Parathyroid adenoma (tissue), 2 donors: ENCODE results near the gene COL26A1.
"Not testable (repeated sequence)": the region's sequence is repeated elsewhere in the genome, so short reads cannot be mapped to it uniquely, and the experiment has no call there.

Experiments
- H2AFZ ChIP-seq: fragments of 300-600 bp; sonication (generic); one replicate; pipeline ENCODE4 v1.7.0; 2017; ENCODE audit warnings: antibody characterized with exemption, mild to moderate bottlenecking
- H3K27ac ChIP-seq: fragments of 300-600 bp; sonication (generic); one replicate; pipeline ENCODE4 v1.7.0; 2017
- H3K27me3 ChIP-seq: fragments of 300-600 bp; sonication (generic); one replicate; pipeline ENCODE4 v1.7.0; 2017; ENCODE audit warnings: low read length; ENCODE audit not compliant: control insufficient read depth, insufficient read depth
- H3K36me3 ChIP-seq: fragments of 300-600 bp; sonication (generic); one replicate; pipeline ENCODE4 v1.7.0; 2017; ENCODE audit warnings: low read length; ENCODE audit not compliant: control insufficient read depth, insufficient read depth
- H3K4me1 ChIP-seq: fragments of 300-600 bp; sonication (generic); one replicate; pipeline ENCODE4 v1.7.0; 2017; ENCODE audit warnings: control low read depth
- H3K4me2 ChIP-seq: fragments of 300-600 bp; sonication (generic); one replicate; pipeline ENCODE4 v1.7.0; 2017; ENCODE audit warnings: low read length
- H3K4me3 ChIP-seq: fragments of 300-600 bp; sonication (generic); one replicate; pipeline ENCODE4 v1.7.0; 2017; ENCODE audit warnings: low read depth, low read length
- H3K79me2 ChIP-seq: fragments of 300-600 bp; sonication (generic); one replicate; pipeline ENCODE4 v1.7.0; 2017; ENCODE audit warnings: control low read depth
- H3K9ac ChIP-seq: fragments of 300-600 bp; sonication (generic); one replicate; pipeline ENCODE4 v1.7.0; 2017; ENCODE audit warnings: mild to moderate bottlenecking
- H3K9me3 ChIP-seq: fragments of 300-600 bp; sonication (generic); one replicate; pipeline ENCODE4 v1.7.0; 2017; ENCODE audit warnings: low read length; ENCODE audit not compliant: control insufficient read depth
- CTCF ChIP-seq: fragments of 300-600 bp; sonication (generic); IDR thresholded peaks from one replicate; pipeline ENCODE4 v1.7.0; 2017; ENCODE audit warnings: antibody characterized with exemption, mild to moderate bottlenecking
- donor health status: primary hyperparathyroidism.

The COL26A1 gene

GRCh38 chr7:101494602-101495329 is 132.1 kb downstream of the COL26A1 start:
- Histone ChIP-seq H3K27me3 (no peaks in the 10 kb centered on the region), H3K9me3 (no peaks in the 10 kb centered on the region), H2AFZ (no peak overlapping the region), H3K4me3 (no peak overlapping the region), H3K27ac (no peak overlapping the region), H3K79me2 (no peaks in the 10 kb centered on the region), H3K9ac (no peak overlapping the region), H3K4me2 (no peak overlapping the region), H3K36me3 (no peaks in the 10 kb centered on the region), H3K4me1 (no peaks in the 10 kb centered on the region)
- no peak for TF ChIP-seq CTCF

- Histone ChIP-seq H3K9me3 (no peaks in the 10 kb centered on the region), H3K9ac (no peak overlapping the region), H3K27ac (no peak overlapping the region), H3K27me3 (no peaks in the 10 kb centered on the region), H3K36me3 (no peaks in the 10 kb centered on the region), H3K4me2 (no peak overlapping the region), H3K4me3 (no peak overlapping the region), H3K79me2 (no peaks in the 10 kb centered on the region), H2AFZ (no peak overlapping the region), H3K4me1 (no peaks in the 10 kb centered on the region)
- no peak for TF ChIP-seq CTCF
Measured at GRCh38 chr7:101496017-101496416, 133.3 kb downstream of the COL26A1 start.

GRCh38 chr7:101501351-101501750 is 138.7 kb downstream of the COL26A1 start:
- H3K9ac ChIP-seq: no peak overlapping the region
- no peak overlapping the region for H3K27ac ChIP-seq
- no peaks in the 10 kb centered on the region for H3K9me3 ChIP-seq
- no peaks in the 10 kb centered on the region for H3K4me1 ChIP-seq
- H3K4me3 ChIP-seq: no peak overlapping the region
- H3K4me2 ChIP-seq: no peak overlapping the region
- no peak overlapping the region for H2AFZ ChIP-seq
- no peaks in the 10 kb centered on the region for H3K79me2 ChIP-seq
- H3K27me3 ChIP-seq: no peaks in the 10 kb centered on the region
- H3K36me3 ChIP-seq: no peaks in the 10 kb centered on the region
- TF ChIP-seq CTCF: no peak

GRCh38 chr7:101502466-101503098 is 139.9 kb downstream of the COL26A1 start:
- Histone ChIP-seq H3K4me3 (no peak overlapping the region), H3K27me3 (no peaks in the 10 kb centered on the region), H3K36me3 (no peaks in the 10 kb centered on the region), H3K9me3 (no peaks in the 10 kb centered on the region), H2AFZ (no peak overlapping the region), H3K4me1 (no peaks in the 10 kb centered on the region), H3K9ac (no peak overlapping the region), H3K27ac (no peak overlapping the region), H3K4me2 (no peak overlapping the region), H3K79me2 (no peaks in the 10 kb centered on the region)
- no peak for TF ChIP-seq CTCF

GRCh38 chr7:101505510-101505909 is 142.8 kb downstream of the COL26A1 start:
- H3K9ac ChIP-seq, H2AFZ ChIP-seq, H3K9me3 ChIP-seq, H3K27ac ChIP-seq, H3K4me3 ChIP-seq, H3K27me3 ChIP-seq, H3K4me1 ChIP-seq, H3K36me3 ChIP-seq, H3K79me2 ChIP-seq, H3K4me2 ChIP-seq: not testable (repeated sequence)
